ENCODE results near the gene TBL1X.

GRCh38 chrX:9447906-9448305 is 17.0 kb upstream of the TBL1X start:
- TF ChIP-seq CTCF (IDR thresholded peaks at IDR 0.05): no peak
- TF ChIP-seq POLR2A (IDR thresholded peaks at IDR 0.05): no peak
